ENCODE results near the gene PLPPR2. TPM values are rescaled to one million over a fixed set of nuclear protein-coding genes. Genes with fewer than 3 reads are reported as not detected.

The PLPPR2 gene
- total and polyA plus RNA-seq, 2 of the 4 experiments (the other 2 are of a cell fraction): 3.9 to 45.2 TPM

- no peak overlapping the region for H3K23ac ChIP-seq (ENCODE audit: low read depth, low read length)
- H4K8ac ChIP-seq (ENCODE audit: low read depth in 2 of 2, low read length in 2 of 2): no peak overlapping the region
- no peak overlapping the region for H2BK20ac ChIP-seq (ENCODE audit: low read depth, low read length)
- intact Hi-C loops (cut with micrococcal nuclease): no loop called here
- no peak overlapping the region for H4K5ac ChIP-seq (ENCODE audit: low read depth, low read length)
- H3K79me1 ChIP-seq (ENCODE audit: low read depth in 1 of 2, low read length in 2 of 2): no peaks in the 10 kb centered on the region
- no peak overlapping the region for H2AFZ ChIP-seq (replicated peaks; ENCODE audit: low read length, poor library complexity)
- H3K18ac ChIP-seq (ENCODE audit: low read depth, low read length): no peak overlapping the region
- no peaks in the 10 kb centered on the region for H4K20me1 ChIP-seq (ENCODE audit: insufficient read depth, low read length)
- H3K4me3 ChIP-seq (ENCODE audit: insufficient read depth, low read depth, low read length): no peak overlapping the region
- no peak for ATAC-seq (ENCODE audit: low read depth)
- H3K14ac ChIP-seq (replicated peaks; ENCODE audit: low read depth, low read length): no peak overlapping the region
- H3K9me3 ChIP-seq (ENCODE audit: control insufficient read depth, insufficient read depth, low read length): no peaks in the 10 kb centered on the region
- no TSS peak for BruUV-seq (replicated peaks)
- in situ Hi-C loops (cut with MboI; ENCODE audit: low sequenced_read_pairs): no loop called here
- WGBS, 2 experiments (ENCODE audit: extremely low coverage in 2 of 2, insufficient read length in 1 of 2): 90% methylated on average over 10 of the region's 22 CpGs; no CpG with 5 or more reads in 1 of the 2 experiments
- no peak overlapping the region for H2BK5ac ChIP-seq (ENCODE audit: low read depth, low read length, poor library complexity, severe bottlenecking)
- H3K27me3 ChIP-seq (ENCODE audit: control insufficient read depth, insufficient read depth, low read length): no peaks in the 10 kb centered on the region
- no peak overlapping the region for H3K9ac ChIP-seq (ENCODE audit: low read depth, low read length)
- H2AK9ac ChIP-seq (replicated peaks; ENCODE audit: low read depth, low read length, poor library complexity): no peak overlapping the region
- no peak overlapping the region for H2BK120ac ChIP-seq (ENCODE audit: low read depth, low read length)
- H3K36me3 ChIP-seq (ENCODE audit: control insufficient read depth, insufficient read depth, low read length): no peaks in the 10 kb centered on the region
- TF ChIP-seq CTCF (conservative IDR thresholded peaks at IDR 0.05; ENCODE audit: low read depth, low read length) (no peak), BHLHE40 (IDR thresholded peaks at IDR 0.05; ENCODE audit: low read depth, low read length) (no peak), SMC3 (IDR thresholded peaks at IDR 0.05; ENCODE audit: low read depth, low read length) (no peak), RAD21 (IDR thresholded peaks at IDR 0.05; ENCODE audit: low read length) (no peak), ELK1 (IDR thresholded peaks at IDR 0.05; ENCODE audit: borderline replicate concordance, low read depth, low read length) (no peak), MXI1 (IDR thresholded peaks at IDR 0.05; ENCODE audit: borderline replicate concordance, low read depth, low read length) (no peak), FOS (IDR thresholded peaks at IDR 0.05; ENCODE audit: low read depth, low read length) (no peak), USF2 (IDR thresholded peaks at IDR 0.05; ENCODE audit: low read depth, low read length) (no peak), MAFK (IDR thresholded peaks at IDR 0.05; ENCODE audit: low read depth, low read length) (no peak), NFE2L2 (IDR thresholded peaks at IDR 0.05; ENCODE audit: low read depth, low read length) (no peak), CHD1 (IDR thresholded peaks at IDR 0.05; ENCODE audit: low read depth, low read length) (no peak), CEBPB (IDR thresholded peaks at IDR 0.05; ENCODE audit: low read depth, low read length) (no peak), RFX5 (IDR thresholded peaks at IDR 0.05; ENCODE audit: low read depth, low read length) (no peak), MAZ (IDR thresholded peaks at IDR 0.05; ENCODE audit: borderline replicate concordance, low read depth, low read length) (no peak), RCOR1 (IDR thresholded peaks at IDR 0.05; ENCODE audit: insufficient replicate concordance, low read length) (no peak), POLR2A (IDR thresholded peaks at IDR 0.05; ENCODE audit: low read depth, low read length) (no peak)
- ChIA-PET CTCF (interaction anchor here (0.7 to 1.1 kb wide), 2 partner anchors 14 to 24 kb away, joined by 3 read pairs; no protein-coding TSS in a partner anchor), POLR2A (ENCODE audit: unreplicated experiment) (interaction anchor here (0.6 kb wide), 1 partner anchor 49 kb away, joined by 5 read pairs; no protein-coding TSS in a partner anchor)
- H2AK5ac ChIP-seq (ENCODE audit: low read depth, low read length): no peak overlapping the region
- H3K56ac ChIP-seq (ENCODE audit: extremely low read depth, insufficient read depth, low read length): no peak overlapping the region
- H3K4me1 ChIP-seq (ENCODE audit: control insufficient read depth, insufficient read depth, low read length): no peaks in the 10 kb centered on the region
- no peak for DNase-seq
- no peak overlapping the region for H3K4me2 ChIP-seq (ENCODE audit: low read depth, low read length)
- peaks cover 3% of the 10 kb centered on the region; the same call in 1 of the 2 replicates for H3K9me1 ChIP-seq (ENCODE audit: insufficient read depth, low read length)
- H3K27ac ChIP-seq (ENCODE audit: insufficient read depth, low read length): no peak overlapping the region
- H2BK15ac ChIP-seq (ENCODE audit: low read depth, low read length): no peak overlapping the region
- H4K91ac ChIP-seq (ENCODE audit: insufficient read depth, low read depth, low read length): no peak overlapping the region
- no peak overlapping the region for H3K4ac ChIP-seq (ENCODE audit: low read depth, low read length)
- dilution Hi-C loops (cut with HindIII; ENCODE audit: low sequenced_read_pairs, unreplicated experiment): no loop called here
Measured at GRCh38 chr19:11397089-11397610, 41.9 kb downstream of the PLPPR2 start.
